Esophagus squamous epithelium (tissue), 4 donors: Measurements from ENCODE around the gene NTMT1.

Experiments
- CTCF ChIP-seq, 6 experiments: fragments of 450-650 bp in 4 of 6; fragments of 200-600 bp in 2 of 6; sonication (generic) in 2 of 6; IDR thresholded peaks; one replicate each; pipeline ENCODE4 v1.5.1; 2016 to 2019; ENCODE audit warnings: antibody characterized with exemption in 6 of 6, mild to moderate bottlenecking in 4 of 6, moderate library complexity in 4 of 6
- POLR2A ChIP-seq, 4 donors: fragments of 450-650 bp; IDR thresholded peaks; one replicate each; pipeline ENCODE4 v1.6.1; 2017; ENCODE audit warnings: antibody characterized with exemption in 4 of 4, mild to moderate bottlenecking in 4 of 4, moderate library complexity in 3 of 4

- TF ChIP-seq POLR2A (IDR thresholded peaks at IDR 0.05) (no peak), CTCF (IDR thresholded peaks at IDR 0.05) (no peak)
Measured at GRCh38 chr9:129637102-129637501, 11.1 kb downstream of the NTMT1 start.
